ENCODE results near the gene EEF2K. TPM values are rescaled to one million over a fixed set of nuclear protein-coding genes. Genes with fewer than 3 reads are reported as not detected.

Gene EEF2K
- total RNA-seq, 4 donors from 2014 or later, result 14.7 to 59.9 (median 26.4) TPM

- DNase-seq (ENCODE audit: low spot score), result no peak
- TF ChIP-seq CTCF (IDR thresholded peaks at IDR 0.05), result no peak
- ATAC-seq (ENCODE audit: low FRiP score), result no peak
Measured at GRCh38 chr16:22308824-22309520, 102.9 kb downstream of the EEF2K start.

- TF ChIP-seq CTCF (IDR thresholded peaks at IDR 0.05), result no peak
- no peak for ATAC-seq (ENCODE audit: low FRiP score)
- DNase-seq (ENCODE audit: low spot score), result no peak
Measured at GRCh38 chr16:22311520-22311919, 105.4 kb downstream of the EEF2K start.

- no peak for TF ChIP-seq CTCF (IDR thresholded peaks at IDR 0.05)
- DNase-seq (ENCODE audit: low spot score) (no peak), ATAC-seq (ENCODE audit: low FRiP score) (no peak)
Measured at GRCh38 chr16:22312897-22313781, 107.1 kb downstream of the EEF2K start.

GRCh38 chr16:22313876-22314470 lies 107.9 kb downstream of the EEF2K start:
- no peak for TF ChIP-seq CTCF (IDR thresholded peaks at IDR 0.05)
- ATAC-seq (ENCODE audit: low FRiP score), result no peak
- no peak for DNase-seq (ENCODE audit: low spot score)

- DNase-seq (ENCODE audit: low spot score) (no peak), ATAC-seq (ENCODE audit: low FRiP score) (no peak)
Measured at GRCh38 chr16:22314661-22315626, 108.9 kb downstream of the EEF2K start.

More at GRCh38 chr16:22314661-22315626, 108.9 kb downstream of the EEF2K start:
- no peak for TF ChIP-seq CTCF (IDR thresholded peaks at IDR 0.05)
